Measurements from ENCODE around the gene IGLL1.
"Not testable (repeated sequence)": the region's sequence is repeated elsewhere in the genome, so short reads cannot be mapped to it uniquely, and the experiment has no call there.

GRCh38 chr22:23537830-23538695 is 42.0 kb downstream of the IGLL1 start:
- TF ChIP-seq, protein P1, sequence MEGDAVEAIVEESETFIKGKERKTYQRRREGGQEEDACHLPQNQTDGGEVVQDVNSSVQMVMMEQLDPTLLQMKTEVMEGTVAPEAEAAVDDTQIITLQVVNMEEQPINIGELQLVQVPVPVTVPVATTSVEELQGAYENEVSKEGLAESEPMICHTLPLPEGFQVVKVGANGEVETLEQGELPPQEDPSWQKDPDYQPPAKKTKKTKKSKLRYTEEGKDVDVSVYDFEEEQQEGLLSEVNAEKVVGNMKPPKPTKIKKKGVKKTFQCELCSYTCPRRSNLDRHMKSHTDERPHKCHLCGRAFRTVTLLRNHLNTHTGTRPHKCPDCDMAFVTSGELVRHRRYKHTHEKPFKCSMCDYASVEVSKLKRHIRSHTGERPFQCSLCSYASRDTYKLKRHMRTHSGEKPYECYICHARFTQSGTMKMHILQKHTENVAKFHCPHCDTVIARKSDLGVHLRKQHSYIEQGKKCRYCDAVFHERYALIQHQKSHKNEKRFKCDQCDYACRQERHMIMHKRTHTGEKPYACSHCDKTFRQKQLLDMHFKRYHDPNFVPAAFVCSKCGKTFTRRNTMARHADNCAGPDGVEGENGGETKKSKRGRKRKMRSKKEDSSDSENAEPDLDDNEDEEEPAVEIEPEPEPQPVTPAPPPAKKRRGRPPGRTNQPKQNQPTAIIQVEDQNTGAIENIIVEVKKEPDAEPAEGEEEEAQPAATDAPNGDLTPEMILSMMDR (IDR thresholded peaks at IDR 0.05): not testable (repeated sequence)
- TF ChIP-seq EZH2 (IDR thresholded peaks at IDR 0.05; ENCODE audit: borderline replicate concordance, insufficient read depth, low read depth, low read length, poor library complexity, severe bottlenecking): not testable (repeated sequence)

Measured in B cell (primary cell).